ENCODE results near the gene IQCC.

IQCC gene

DNA sequence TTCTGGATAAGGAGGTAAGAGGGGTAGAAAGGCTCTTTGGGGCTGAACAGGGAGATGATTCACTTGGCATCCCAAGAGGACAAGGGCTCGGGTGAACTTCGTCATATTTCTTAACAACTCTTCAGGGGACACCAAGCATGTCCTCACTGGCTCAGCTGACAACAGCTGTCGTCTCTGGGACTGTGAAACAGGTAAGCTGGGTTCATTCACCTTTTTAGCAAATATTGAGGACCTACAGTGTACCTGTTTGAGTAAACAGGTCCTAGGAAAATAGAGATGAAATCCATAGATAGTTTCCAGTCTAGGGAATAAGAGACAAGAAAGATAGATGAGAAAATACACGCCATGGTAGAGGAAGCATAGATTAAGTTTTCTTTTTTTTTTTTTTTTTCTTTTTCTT, 18.8 kb downstream of the IQCC start:
- no peak for DNase-seq

- DNase-seq, result no peak
Observed at GRCh38 chr1:32228771-32229170, 23.3 kb downstream of the IQCC start.

DNA sequence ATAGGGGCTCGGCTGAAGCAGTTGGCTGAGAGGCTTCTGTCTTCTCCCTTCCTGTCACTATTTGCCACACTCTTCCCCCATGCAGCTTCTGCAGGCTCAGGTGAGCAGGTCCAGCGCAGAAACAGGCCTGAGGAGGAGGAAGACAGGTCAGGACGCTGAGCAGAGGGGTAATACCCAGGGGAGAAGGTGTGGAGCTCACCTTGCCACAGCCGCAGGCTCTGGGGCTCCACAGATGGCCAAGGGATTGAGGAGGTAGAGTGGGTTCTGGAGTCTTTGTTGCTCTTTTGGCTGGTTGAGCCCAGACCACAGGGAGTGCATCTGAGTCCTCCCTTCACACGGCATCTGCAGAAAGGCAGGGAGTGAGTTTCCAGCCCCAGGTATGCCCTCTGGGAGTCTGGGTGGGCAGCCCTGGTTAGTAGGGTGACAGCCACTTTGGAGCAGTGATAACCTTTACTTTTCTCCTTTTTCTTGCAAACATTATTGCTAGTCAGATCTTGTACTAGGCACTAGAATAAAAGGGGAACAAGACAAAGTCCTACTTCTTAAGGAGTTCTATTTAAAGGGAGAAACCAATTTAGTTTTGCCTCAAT, 26.5 kb downstream of the IQCC start:
- no peak for DNase-seq

- DNase-seq, result peak; percentile 43
Observed at GRCh38 chr1:32232558-32233304, 27.3 kb downstream of the IQCC start.

- DNase-seq, result no peak
Observed at GRCh38 chr1:32234792-32235191, 29.3 kb downstream of the IQCC start.

GRCh38 chr1:32239337-32239736, 33.9 kb downstream of the IQCC start:
- DNase-seq, result peak; percentile 66

GRCh38 chr1:32239790-32240139, 34.3 kb downstream of the IQCC start:
- DNase-seq, result peak; percentile 65

- DNase-seq, result peak; percentile 95
Observed at GRCh38 chr1:32240140-32240951, 34.9 kb downstream of the IQCC start.

DNA sequence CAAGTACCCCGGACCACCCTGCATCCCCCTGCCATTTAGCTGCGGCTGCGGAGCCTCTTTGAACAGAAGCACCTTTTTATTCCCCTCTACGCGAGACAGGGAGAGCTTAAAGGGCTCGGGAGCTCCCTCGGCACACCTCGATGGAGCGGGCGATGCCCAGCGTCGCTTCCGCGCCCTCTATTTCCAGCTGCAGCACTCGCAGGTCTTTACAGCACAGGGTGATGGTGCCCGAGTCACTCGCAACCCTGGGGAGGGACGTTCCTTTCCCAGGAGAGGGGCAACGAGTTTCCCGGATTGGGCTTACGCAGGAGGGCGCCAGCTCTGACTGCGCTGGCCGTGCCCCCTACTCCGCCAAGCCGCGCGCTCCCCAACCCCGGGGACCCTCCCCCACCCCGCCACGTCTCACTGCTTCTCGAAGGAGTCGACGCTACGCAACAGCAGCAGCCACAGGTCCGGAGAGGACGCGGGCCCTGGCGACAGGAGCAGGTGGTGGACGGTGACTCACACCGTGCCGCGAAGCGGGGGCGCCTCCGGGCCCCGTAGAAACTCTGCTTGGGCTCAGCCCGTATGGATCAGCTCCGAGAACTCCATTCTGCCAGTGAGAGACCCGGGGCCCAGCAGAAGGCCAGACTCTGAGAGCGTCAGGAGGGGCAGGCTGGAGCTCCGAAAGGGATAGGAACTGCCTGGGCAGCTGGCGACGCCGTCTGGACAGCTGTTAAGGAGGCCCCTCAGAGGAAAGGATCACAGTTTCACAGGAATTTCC, 35.7 kb downstream of the IQCC start:
- peak; percentile 96 for DNase-seq

DNA sequence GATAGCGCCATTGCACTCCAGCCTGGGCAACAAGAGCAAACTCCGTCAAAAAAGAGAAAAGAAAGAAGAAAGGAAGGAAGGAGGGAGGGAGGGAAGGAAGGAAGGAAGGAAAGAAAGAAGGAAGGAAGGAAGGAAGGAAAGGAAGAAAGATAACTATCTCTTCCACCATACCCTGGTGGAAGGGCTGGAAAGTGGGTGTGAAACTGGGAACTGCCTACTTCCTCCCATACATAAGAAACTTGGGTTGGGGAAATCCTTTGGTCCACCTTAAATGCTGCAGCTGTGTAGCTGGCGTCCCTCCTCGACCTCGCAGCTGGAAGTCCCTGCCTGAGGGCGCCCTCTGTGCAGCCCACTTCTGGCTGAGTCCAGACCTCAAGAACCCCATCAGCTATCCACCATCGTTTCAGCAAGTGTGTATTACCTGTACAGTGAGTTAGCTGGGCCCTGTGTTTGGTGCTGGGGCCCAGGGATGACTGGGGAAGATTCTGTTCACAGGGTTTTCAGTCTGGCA, 36.9 kb downstream of the IQCC start:
- no peak for DNase-seq

GRCh38 chr1:32246888-32247273, 41.4 kb downstream of the IQCC start, which contains the start of gene FAM167B:
FAM167B (plus strand) TSS chr1:32247222; CDS start chr1:32247422, 200 bp downstream.
- no peak for DNase-seq

GRCh38 chr1:32247452-32247851, 42.0 kb downstream of the IQCC start:
- no peak for DNase-seq

DNA sequence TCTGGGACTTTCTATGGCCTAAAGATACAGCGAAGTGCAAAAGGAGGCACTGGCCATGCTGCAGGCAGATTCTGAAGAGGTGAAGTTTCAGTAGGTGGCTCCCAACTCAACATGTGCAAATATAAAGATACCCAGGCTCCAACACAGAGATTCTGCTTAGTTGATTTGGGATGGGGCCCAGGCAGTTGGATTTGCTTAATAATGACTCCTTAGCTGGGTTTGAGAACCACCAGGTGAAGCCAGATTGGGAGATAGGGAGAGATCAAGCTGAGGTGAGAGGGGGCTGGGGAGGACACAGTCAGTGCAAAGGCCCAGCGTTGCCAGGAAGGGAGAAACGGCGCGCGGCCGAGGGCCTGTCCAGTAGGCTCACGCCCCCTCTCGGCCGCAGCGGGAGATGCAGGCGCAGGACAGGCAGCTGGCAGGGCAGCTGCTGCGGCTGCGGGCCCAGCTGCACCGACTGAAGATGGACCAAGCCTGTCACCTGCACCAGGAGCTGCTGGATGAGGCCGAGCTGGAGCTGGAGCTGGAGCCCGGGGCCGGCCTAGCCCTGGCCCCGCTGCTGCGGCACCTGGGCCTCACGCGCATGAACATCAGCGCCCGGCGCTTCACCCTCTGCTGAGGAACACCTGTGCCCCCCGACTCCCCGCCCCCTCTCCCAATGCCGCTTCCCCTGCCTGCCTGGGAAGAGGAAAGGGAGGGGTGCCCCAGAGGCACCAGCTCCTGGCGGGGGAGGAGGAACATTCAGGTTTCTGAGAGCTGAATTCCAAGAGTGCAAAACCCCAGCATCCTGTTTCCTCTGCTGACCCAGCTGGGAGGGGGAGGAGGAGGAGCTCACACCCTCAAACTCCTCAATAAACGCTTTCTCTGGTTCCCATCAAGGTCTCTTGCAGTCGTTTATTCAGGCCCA, 42.8 kb downstream of the IQCC start:
- DNase-seq, result peak; percentile 97

DNA sequence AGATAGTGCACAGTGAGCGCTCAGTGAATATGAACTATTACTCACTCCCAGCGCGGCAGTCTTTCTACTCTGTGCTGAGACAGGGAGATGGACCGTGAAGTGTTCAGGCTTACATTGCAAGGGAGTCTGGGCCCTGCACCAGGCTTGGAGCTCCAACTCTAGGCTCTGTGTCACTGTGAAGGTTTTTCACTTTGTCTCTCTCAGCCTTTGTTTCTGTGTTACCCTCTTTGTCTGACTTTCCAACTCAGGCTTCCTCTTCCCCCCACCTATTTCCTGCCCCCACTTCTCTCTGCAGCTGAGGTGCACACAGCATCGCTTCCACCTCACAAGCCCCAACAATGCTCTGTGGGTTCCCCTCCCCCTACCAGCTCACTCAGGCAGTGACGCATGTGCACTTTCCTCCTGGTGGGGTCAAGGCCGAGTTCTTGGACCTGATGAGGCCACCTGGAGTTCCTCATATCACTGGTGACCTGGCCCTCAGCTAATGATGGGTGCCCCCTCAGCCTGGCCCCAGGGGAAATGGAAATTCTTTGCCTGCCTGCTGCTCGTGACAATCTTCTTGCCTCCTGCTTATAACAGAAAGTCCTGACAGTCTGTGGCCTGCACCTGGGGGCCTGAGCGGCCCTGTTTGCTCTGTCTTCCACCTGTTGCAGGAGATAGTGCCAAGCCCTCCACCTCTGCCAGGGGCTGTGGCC, 44.5 kb downstream of the IQCC start:
- DNase-seq, result no peak

GRCh38 chr1:32250893-32251716, 45.6 kb downstream of the IQCC start, which contains the start of gene LCK:
LCK (plus strand) TSS chr1:32251265; CDS start chr1:32274330, 23,065 bp downstream.
- DNase-seq, result no peak

DNA sequence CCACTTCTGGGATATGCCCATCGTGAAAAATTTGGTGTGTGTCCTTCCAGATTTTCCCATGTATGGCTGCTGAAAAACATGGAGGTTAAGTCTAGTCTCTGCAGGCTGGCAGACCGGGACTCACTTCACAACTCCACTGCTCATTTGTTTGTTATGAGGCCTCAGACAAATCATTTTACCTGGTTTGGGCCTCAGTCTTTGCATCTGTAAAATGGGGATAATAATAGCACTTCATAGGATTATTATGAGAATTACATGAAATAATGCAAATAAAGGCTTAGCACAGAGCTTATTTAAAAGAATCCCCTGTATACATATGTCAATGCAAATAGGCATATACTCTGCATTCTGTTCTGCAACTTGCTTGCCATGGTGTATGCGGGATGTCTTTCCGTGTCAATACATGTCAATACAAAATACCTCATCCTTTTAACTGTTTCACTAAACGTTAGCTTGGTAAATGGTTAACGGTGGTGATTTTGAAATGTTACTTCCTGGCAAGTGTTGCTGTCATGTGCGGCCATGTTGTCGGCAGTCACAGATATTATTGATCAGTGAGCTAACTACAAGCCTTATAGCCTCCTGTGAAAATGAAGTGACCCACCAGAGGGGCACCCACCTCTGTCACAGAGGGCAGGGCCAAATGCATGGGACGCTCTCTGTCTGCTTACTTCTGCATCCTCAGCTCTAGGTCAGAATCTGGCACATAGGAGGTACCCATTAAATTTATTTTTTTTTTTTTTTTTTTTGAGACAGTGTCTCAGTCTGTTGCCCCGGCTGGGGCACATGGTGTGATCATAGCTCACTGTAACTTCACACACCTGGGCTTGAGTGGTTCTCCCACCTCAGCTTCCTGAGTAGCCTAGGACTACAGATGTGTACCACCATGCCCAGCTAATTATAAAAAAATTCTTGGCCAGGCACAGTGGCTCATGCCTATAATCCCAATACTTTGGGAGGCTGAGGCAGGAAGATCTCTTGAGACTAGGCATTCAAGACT, 49.9 kb downstream of the IQCC start:
- no peak for DNase-seq

- DNase-seq, result no peak
Observed at GRCh38 chr1:32256473-32257226, 51.2 kb downstream of the IQCC start.

DNA sequence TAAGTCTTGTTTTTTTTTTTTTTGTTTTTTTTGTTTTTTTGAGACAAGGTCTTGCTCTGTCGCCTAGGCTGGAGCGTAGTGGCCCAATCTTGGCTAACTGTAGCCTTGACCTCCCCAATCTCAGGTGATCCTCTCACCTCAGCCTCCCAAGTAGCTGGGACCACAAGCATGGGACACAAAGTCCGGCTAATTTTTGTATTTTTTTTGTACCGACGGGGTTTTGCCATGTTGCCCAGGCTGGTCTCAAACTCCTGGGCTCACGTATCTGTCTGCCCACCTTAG, 51.7 kb downstream of the IQCC start:
- no peak for DNase-seq

Measured in DMS53 (cell line).